ENCODE data around the gene GPC3.

DNA sequence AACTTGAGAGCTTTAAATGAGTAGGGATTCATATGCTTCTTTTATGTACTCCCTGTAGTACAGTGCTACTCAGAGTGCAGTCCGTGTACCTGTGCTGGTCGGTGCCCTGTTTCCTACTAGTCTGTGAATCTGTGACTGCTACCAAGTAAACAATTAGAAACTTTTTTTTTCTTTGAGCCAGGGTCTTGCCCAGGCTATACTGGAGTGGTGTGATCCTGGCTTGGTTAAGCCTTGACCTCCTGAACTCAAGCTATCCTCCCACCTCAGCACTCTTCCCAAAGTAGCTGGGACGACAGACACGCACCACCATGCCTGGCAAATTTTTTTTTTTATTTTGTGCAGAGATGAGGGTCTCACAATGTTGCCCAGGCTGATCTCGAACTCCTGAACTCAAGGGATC lies 6.4 kb upstream of the GPC3 start:
- TF ChIP-seq, protein P1, sequence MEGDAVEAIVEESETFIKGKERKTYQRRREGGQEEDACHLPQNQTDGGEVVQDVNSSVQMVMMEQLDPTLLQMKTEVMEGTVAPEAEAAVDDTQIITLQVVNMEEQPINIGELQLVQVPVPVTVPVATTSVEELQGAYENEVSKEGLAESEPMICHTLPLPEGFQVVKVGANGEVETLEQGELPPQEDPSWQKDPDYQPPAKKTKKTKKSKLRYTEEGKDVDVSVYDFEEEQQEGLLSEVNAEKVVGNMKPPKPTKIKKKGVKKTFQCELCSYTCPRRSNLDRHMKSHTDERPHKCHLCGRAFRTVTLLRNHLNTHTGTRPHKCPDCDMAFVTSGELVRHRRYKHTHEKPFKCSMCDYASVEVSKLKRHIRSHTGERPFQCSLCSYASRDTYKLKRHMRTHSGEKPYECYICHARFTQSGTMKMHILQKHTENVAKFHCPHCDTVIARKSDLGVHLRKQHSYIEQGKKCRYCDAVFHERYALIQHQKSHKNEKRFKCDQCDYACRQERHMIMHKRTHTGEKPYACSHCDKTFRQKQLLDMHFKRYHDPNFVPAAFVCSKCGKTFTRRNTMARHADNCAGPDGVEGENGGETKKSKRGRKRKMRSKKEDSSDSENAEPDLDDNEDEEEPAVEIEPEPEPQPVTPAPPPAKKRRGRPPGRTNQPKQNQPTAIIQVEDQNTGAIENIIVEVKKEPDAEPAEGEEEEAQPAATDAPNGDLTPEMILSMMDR (IDR thresholded peaks at IDR 0.05), result no peak
- no peak for TF ChIP-seq EZH2 (IDR thresholded peaks at IDR 0.05)
- TF ChIP-seq EZH2phosphoT487 (IDR thresholded peaks at IDR 0.05), result no peak
